B cell (primary cell): ENCODE measurements around the gene SMIM17.

ENCODE experiments used
- CTCF ChIP-seq: fragments of 200-600 bp; IDR thresholded peaks from one replicate; pipeline ENCODE4 v1.8.0; 2022; ENCODE audit warnings: antibody characterized with exemption, mild to moderate bottlenecking
- EZH2 ChIP-seq: IDR thresholded peaks from 2 replicates; pipeline ENCODE4 v1.6.1; 2012; ENCODE audit warnings: borderline replicate concordance, low read depth, mild to moderate bottlenecking, moderate library complexity, low read length; ENCODE audit not compliant: insufficient read depth, poor library complexity, severe bottlenecking

DNA sequence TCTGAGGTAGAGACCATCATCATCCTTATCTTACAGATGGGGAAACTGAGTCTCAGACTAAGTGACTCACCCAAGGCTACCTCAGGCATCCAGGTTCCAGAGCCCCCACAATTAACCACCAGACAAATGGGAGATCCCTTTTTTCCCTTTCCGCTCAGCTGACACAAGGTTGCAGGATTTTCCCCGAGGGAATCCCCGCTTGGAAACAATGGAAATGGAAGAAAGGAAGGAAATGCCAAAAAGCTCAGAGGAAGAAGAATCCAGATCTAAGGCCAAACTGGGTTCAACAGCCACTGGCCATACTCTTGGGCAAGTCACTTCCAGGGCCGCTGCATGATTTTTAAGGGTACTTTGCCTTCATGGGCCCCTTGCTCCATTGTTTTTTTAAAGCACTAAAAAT is 46.3 kb upstream of the SMIM17 start:
- TF ChIP-seq CTCF (no peak), EZH2 (no peak)
